OCI-LY3 (cell line): ENCODE data around the gene PRDM2.

Source experiments
- H2AFZ ChIP-seq: fragments of 200-600, 300-600 bp; shearing (Covaris generic); 2 replicates; pipeline ENCODE4 v1.6.0; 2014; ENCODE audit warnings: antibody characterized with exemption, low read depth, low read length
- H3K27ac ChIP-seq: fragments of 200-600, 300-600 bp; sonication (generic); 2 replicates; pipeline ENCODE4 v1.5.1; 2014; ENCODE audit warnings: mild to moderate bottlenecking, low read length, moderate library complexity, mixed read lengths
- H3K27me3 ChIP-seq: fragments of 200-600, 300-600 bp; sonication (generic); 2 replicates; pipeline ENCODE4 v1.6.1; 2014; ENCODE audit warnings: low read depth, low read length, mixed read lengths
- H3K36me3 ChIP-seq: fragments of 200-600, 300-600 bp; sonication (generic); replicated peaks from 2 replicates; pipeline ENCODE3; 2014; ENCODE audit warnings: low read depth, low read length, mixed read lengths
- H3K4me1 ChIP-seq: fragments of 300-600, 200-600 bp; sonication (generic); 2 replicates; pipeline ENCODE4 v1.6.1; 2014; ENCODE audit warnings: low read length, mixed read lengths
- H3K4me2 ChIP-seq: fragments of 200-600, 300-600 bp; sonication (generic); 2 replicates; pipeline ENCODE4 v1.6.1; 2014; ENCODE audit warnings: low read length, mixed read lengths
- H3K4me3 ChIP-seq: fragments of 300-600, 200-600 bp; sonication (generic); 2 replicates; pipeline ENCODE4 v1.5.1; 2014; ENCODE audit warnings: antibody characterized with exemption, mild to moderate bottlenecking, low read length, moderate library complexity
- H3K79me2 ChIP-seq: fragments of 300-600, 200-600 bp; shearing (Covaris generic); 2 replicates; pipeline ENCODE4 v1.6.1; 2014; ENCODE audit warnings: mild to moderate bottlenecking, low read length, mixed read lengths
- H3K9ac ChIP-seq: fragments of 300-600, 200-600 bp; shearing (Covaris generic); 2 replicates; pipeline ENCODE4 v1.6.0; 2014; ENCODE audit warnings: mild to moderate bottlenecking, low read length, moderate library complexity
- H3K9me3 ChIP-seq: fragments of 200-600, 300-600 bp; shearing (Covaris generic); 2 replicates; pipeline ENCODE4 v1.6.1; 2014; ENCODE audit warnings: low read length, mixed read lengths; ENCODE audit not compliant: insufficient read depth
- H4K20me1 ChIP-seq: fragments of 200-600, 300-600 bp; sonication (generic); 2 replicates; pipeline ENCODE4 v1.6.1; 2016; ENCODE audit warnings: low read length, mixed read lengths; ENCODE audit not compliant: insufficient read depth
- EZH2phosphoT487 ChIP-seq: fragments of 200-600 bp; shearing (Covaris generic); IDR thresholded peaks from 2 replicates; pipeline ENCODE4 v1.6.1; 2018; ENCODE audit warnings: antibody characterized with exemption, mixed run types, low read depth
- TF ChIP-seq, protein P1 (sequence below): fragments of 200-600, 300-600 bp; sonication (generic); IDR thresholded peaks from 2 replicates; pipeline ENCODE4 v1.5.1; 2014; ENCODE audit warnings: antibody characterized with exemption, low read length, low read depth

PRDM2 gene

DNA sequence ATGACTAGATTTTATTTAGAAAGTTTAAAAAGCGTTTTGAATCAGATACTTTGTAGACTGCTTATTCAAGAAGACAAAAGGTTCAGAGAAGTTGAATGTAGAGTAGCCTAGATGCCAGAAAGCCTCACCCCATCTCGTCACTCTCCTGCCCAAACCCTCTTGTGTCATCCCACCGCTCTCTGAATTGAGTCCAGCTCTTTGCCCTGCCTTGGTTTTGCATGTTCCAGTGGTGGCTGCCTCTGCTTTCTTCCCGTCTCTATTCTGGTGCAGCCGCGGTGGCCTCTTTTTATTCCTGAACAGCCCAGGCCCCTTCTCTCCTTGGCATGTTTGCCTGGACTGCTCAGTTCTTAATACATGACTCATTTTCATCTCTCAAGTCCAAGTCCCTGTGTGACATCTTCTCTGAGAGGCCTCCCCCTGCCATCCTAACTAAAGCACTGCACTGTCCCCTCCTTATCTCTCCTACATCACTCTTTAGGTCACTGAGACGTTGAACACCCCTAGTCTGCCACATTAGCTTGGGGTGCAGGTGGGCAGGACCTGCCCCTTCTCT is 22.9 kb downstream of the PRDM2 start:
- Histone ChIP-seq H4K20me1 (peaks cover 65% of the 10 kb centered on the region), H2AFZ (no peak overlapping the region), H3K4me1 (peaks cover 49% of the 10 kb centered on the region), H3K36me3 (peaks cover 26% of the 10 kb centered on the region), H3K4me3 (no peak overlapping the region), H3K79me2 (peaks cover 100% of the 10 kb centered on the region), H3K9me3 (no peaks in the 10 kb centered on the region), H3K27ac (no peak overlapping the region), H3K4me2 (no peak overlapping the region), H3K9ac (no peak overlapping the region), H3K27me3 (no peaks in the 10 kb centered on the region)
- no peak for TF ChIP-seq EZH2phosphoT487
- TF ChIP-seq, protein P1, sequence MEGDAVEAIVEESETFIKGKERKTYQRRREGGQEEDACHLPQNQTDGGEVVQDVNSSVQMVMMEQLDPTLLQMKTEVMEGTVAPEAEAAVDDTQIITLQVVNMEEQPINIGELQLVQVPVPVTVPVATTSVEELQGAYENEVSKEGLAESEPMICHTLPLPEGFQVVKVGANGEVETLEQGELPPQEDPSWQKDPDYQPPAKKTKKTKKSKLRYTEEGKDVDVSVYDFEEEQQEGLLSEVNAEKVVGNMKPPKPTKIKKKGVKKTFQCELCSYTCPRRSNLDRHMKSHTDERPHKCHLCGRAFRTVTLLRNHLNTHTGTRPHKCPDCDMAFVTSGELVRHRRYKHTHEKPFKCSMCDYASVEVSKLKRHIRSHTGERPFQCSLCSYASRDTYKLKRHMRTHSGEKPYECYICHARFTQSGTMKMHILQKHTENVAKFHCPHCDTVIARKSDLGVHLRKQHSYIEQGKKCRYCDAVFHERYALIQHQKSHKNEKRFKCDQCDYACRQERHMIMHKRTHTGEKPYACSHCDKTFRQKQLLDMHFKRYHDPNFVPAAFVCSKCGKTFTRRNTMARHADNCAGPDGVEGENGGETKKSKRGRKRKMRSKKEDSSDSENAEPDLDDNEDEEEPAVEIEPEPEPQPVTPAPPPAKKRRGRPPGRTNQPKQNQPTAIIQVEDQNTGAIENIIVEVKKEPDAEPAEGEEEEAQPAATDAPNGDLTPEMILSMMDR = no peak

DNA sequence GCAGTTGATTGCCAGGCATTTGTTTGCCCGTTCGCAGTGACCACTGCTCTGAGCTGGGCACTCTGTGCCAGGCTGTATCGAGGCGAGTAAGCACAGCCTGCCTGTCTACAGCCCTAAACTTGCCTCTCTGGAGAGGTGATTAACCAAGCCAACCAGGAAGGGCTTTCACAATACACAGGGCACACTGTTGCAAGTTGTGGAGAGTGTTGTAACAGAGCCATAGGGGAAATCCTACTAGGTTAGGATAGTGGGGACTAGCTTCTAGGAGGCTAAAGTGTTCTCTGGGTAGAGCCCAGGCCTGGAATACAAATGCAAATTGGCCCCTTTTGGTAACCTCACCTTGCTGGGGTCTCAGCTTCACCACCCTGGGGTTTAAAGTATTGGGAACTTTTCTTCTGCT is 23.8 kb downstream of the PRDM2 start:
- Histone ChIP-seq H3K4me2 (no peak overlapping the region), H3K36me3 (peaks cover 21% of the 10 kb centered on the region), H3K9ac (no peak overlapping the region), H3K4me3 (no peak overlapping the region), H3K4me1 (peaks cover 58% of the 10 kb centered on the region), H2AFZ (no peak overlapping the region), H3K27me3 (no peaks in the 10 kb centered on the region), H4K20me1 (peaks cover 55% of the 10 kb centered on the region), H3K9me3 (no peaks in the 10 kb centered on the region), H3K79me2 (peaks cover 100% of the 10 kb centered on the region), H3K27ac (no peak overlapping the region)
- TF ChIP-seq EZH2phosphoT487 = no peak
- TF ChIP-seq, protein P1 = no peak

DNA sequence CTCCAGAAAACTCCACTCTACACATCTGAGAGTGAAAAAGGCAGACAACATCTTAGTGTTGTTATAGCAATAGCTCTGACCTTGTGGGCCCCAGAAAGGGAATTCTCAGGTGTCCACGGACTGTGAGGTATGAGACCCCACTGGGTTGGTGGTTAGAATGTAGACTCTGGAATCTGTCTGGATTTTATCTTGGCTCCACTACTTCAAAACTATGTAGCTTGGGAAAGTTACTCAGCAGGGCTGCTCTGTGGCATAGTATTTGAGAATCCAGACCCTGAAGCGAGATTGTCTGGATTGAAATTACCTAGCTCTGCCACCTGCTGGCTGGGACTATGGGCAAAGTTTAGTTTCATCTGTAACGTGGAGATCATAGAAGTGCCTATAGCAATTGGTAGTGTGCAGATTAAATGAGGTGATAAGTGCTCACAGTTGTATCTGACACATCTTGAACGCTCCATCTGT is 25.8 kb downstream of the PRDM2 start:
- TF ChIP-seq, protein P1 = peak; percentile 68
- no peak for TF ChIP-seq EZH2phosphoT487
- Histone ChIP-seq H3K27ac (peak overlapping the region; percentile 99), H4K20me1 (peaks cover 41% of the 10 kb centered on the region), H3K4me2 (peak overlapping the region; percentile 73), H3K36me3 (peaks cover 16% of the 10 kb centered on the region), H3K79me2 (peaks cover 98% of the 10 kb centered on the region), H2AFZ (no peak overlapping the region), H3K4me1 (peaks cover 69% of the 10 kb centered on the region), H3K4me3 (peak overlapping the region; percentile 53; the same call in 1 of the 2 replicates), H3K9me3 (no peaks in the 10 kb centered on the region), H3K9ac (peak overlapping the region; percentile 59; the same call in 1 of the 2 replicates), H3K27me3 (no peaks in the 10 kb centered on the region)

DNA sequence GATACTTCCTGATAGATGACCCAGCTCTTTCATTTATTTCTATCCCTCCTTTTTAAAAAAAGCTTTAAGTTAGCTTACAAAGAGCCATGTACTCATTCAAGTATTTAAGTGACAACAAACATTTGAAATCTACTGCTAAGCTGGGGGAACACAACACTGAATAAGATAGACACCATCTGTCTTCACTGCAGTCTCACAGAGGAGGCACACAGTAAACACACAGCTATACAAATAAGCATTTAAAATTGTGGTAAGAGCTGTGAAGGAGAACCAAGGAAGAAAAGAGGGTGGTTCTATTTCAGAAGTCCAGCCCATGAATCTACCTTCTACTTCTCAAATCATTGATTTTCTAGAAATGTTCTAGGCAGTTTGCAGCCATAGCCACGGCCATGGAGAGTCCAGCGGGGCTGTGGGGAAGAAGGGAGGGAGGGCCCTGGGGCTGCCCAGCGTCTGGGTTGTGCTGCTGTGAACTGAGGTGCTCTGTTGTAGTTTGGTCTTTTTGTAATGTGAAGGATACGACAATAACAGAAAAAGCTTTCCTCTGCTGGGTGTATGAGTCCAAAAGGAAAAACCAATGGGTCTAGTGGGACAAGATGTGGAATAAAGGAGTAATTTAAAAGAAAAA is 28.2 kb downstream of the PRDM2 start:
- peak overlapping the region; percentile 64 for H3K4me3 ChIP-seq
- H3K4me2 ChIP-seq = peak overlapping the region; percentile 91
- no peaks in the 10 kb centered on the region for H3K27me3 ChIP-seq
- H3K36me3 ChIP-seq = peaks cover 15% of the 10 kb centered on the region
- H3K9ac ChIP-seq = peak overlapping the region; percentile 82
- H3K79me2 ChIP-seq = peaks cover 95% of the 10 kb centered on the region
- H3K9me3 ChIP-seq = peaks cover 3% of the 10 kb centered on the region; the same call in 1 of the 2 replicates
- TF ChIP-seq, protein P1 = no peak
- no peak for TF ChIP-seq EZH2phosphoT487
- H4K20me1 ChIP-seq = peaks cover 21% of the 10 kb centered on the region
- H3K27ac ChIP-seq = peak overlapping the region; percentile 99
- no peak overlapping the region for H2AFZ ChIP-seq
- peaks cover 82% of the 10 kb centered on the region for H3K4me1 ChIP-seq
